Measurements from ENCODE around the gene MAB21L4.

DNA sequence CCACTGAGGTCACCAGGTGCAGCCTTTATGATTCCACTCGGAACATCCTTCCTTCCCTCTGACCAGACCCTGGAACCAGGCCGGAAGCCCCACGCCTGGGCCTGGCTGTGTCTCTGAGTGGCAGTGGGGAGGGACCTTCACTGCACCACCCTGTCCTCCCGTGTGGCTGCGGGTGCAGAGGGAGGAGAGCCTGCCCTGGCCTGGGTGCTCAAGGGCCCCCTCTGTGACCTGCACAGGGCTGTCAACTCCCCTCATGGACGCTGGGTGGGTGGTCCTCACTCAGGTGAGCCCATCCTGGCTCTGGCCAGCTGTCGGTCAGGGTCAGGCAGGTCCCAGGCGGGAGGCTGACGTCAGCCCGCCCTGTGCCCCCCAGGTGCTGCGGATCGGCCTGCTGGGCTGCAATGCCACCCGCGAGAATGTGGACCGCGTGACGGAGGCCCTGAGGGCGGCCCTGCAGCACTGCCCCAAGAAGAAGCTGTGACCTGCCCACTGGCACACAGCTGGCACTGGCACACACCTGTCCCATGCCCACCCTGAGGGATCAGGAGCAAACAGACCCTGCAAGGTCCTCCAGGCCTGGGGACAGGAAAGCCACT is 17.5 kb downstream of the MAB21L4 start:
- TF ChIP-seq, protein P1, sequence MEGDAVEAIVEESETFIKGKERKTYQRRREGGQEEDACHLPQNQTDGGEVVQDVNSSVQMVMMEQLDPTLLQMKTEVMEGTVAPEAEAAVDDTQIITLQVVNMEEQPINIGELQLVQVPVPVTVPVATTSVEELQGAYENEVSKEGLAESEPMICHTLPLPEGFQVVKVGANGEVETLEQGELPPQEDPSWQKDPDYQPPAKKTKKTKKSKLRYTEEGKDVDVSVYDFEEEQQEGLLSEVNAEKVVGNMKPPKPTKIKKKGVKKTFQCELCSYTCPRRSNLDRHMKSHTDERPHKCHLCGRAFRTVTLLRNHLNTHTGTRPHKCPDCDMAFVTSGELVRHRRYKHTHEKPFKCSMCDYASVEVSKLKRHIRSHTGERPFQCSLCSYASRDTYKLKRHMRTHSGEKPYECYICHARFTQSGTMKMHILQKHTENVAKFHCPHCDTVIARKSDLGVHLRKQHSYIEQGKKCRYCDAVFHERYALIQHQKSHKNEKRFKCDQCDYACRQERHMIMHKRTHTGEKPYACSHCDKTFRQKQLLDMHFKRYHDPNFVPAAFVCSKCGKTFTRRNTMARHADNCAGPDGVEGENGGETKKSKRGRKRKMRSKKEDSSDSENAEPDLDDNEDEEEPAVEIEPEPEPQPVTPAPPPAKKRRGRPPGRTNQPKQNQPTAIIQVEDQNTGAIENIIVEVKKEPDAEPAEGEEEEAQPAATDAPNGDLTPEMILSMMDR (IDR thresholded peaks at IDR 0.05), result no peak
- no peak for TF ChIP-seq POLR2A (IDR thresholded peaks at IDR 0.05)
